ENCODE measurements around the gene USP17L18. TPM values are rescaled to one million over a fixed set of nuclear protein-coding genes. Genes with fewer than 3 reads are reported as not detected.
"Not testable (repeated sequence)": the region's sequence is repeated elsewhere in the genome, so short reads cannot be mapped to it uniquely, and the experiment has no call there.

The USP17L18 gene
- not detected for total RNA-seq

GRCh38 chr4:9247953-9248680, at the start of gene USP17L18:
Gene USP17L18 (plus strand): TSS chr4:9248630. CDS start chr4:9248630, 0 bp downstream.
- H3K36me3 Mint-ChIP-seq (ENCODE audit: low read depth); H3K9me3 Mint-ChIP-seq; H3K4me1 Mint-ChIP-seq (ENCODE audit: low read depth); H3K27me3 Mint-ChIP-seq (ENCODE audit: low read depth); H3K4me3 Mint-ChIP-seq; DNase-seq; intact Hi-C loops (cut with micrococcal nuclease); CTCF ChIA-PET; H3K27ac Mint-ChIP-seq: not testable (repeated sequence)

GRCh38 chr4:9210357-9210756, 38.1 kb upstream of the USP17L18 start, which contains the start of gene USP17L10:
Gene USP17L10 (plus strand): TSS chr4:9210657. CDS start chr4:9210657, 0 bp downstream.
- H3K36me3 Mint-ChIP-seq (ENCODE audit: low read depth); H3K4me1 Mint-ChIP-seq (ENCODE audit: low read depth); H3K27ac Mint-ChIP-seq; CTCF ChIA-PET; H3K27me3 Mint-ChIP-seq (ENCODE audit: low read depth); intact Hi-C loops (cut with micrococcal nuclease); H3K4me3 Mint-ChIP-seq; DNase-seq; H3K9me3 Mint-ChIP-seq: not testable (repeated sequence)

GRCh38 chr4:9214701-9215100, 33.7 kb upstream of the USP17L18 start:
- H3K9me3 Mint-ChIP-seq; intact Hi-C loops (cut with micrococcal nuclease); CTCF ChIA-PET; H3K36me3 Mint-ChIP-seq (ENCODE audit: low read depth); H3K27ac Mint-ChIP-seq; H3K4me3 Mint-ChIP-seq; H3K27me3 Mint-ChIP-seq (ENCODE audit: low read depth); H3K4me1 Mint-ChIP-seq (ENCODE audit: low read depth); DNase-seq: not testable (repeated sequence)

DNA sequence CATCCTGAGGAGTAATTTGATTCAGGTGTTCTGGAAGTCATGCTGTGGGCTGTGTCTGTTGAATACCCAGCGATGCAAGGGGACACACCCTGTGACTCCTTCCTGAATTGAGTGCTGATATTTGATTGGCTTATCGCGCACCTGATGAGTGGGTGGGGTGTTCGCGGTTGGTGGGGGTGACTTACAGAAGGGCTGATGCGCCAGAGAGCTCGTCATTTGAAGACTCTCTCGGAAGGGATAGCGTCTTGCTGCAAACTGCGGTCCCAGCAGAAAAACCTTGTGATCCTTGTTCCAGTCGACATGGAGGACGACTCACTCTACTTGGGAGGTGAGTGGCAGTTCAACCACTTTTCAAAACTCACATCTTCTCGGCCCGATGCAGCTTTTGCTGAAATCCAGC, 33.3 kb upstream of the USP17L18 start, which contains the start of gene USP17L11:
Gene USP17L11, plus strand, starts transcription at position 301 of the 400 bp plus-strand sequence. Its CDS starts 0 bp downstream, at position 301.
- DNase-seq; H3K4me3 Mint-ChIP-seq; H3K27ac Mint-ChIP-seq; H3K4me1 Mint-ChIP-seq (ENCODE audit: low read depth); H3K36me3 Mint-ChIP-seq (ENCODE audit: low read depth); intact Hi-C loops (cut with micrococcal nuclease); H3K9me3 Mint-ChIP-seq; H3K27me3 Mint-ChIP-seq (ENCODE audit: low read depth); CTCF ChIA-PET: not testable (repeated sequence)

- H3K27me3 Mint-ChIP-seq (ENCODE audit: low read depth); H3K27ac Mint-ChIP-seq; CTCF ChIA-PET; DNase-seq; intact Hi-C loops (cut with micrococcal nuclease); H3K36me3 Mint-ChIP-seq (ENCODE audit: low read depth); H3K9me3 Mint-ChIP-seq; H3K4me3 Mint-ChIP-seq; H3K4me1 Mint-ChIP-seq (ENCODE audit: low read depth): not testable (repeated sequence)
These were observed 28.6 kb upstream of the USP17L18 start, which contains the start of gene USP17L12 for GRCh38 chr4:9219852-9220251. Gene USP17L12 (plus strand): TSS chr4:9220152. CDS start chr4:9220152, 0 bp downstream.

DNA sequence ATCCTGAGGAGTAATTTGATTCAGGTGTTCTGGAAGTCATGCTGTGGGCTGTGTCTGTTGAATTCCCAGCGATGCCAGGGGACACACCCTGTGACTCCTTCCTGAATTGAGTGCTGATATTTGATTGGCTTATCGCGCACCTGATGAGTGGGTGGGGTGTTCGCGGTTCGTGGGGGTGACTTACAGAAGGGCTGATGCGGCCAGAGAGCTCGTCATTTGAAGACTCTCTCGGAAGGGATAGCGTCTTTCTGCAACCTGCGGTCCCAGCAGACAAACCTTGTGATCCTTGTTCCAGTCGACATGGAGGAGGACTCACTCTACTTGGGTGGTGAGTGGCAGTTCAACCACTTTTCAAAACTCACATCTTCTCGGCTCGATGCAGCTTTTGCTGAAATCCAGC, 23.8 kb upstream of the USP17L18 start, which contains the start of gene USP17L13:
Gene USP17L13, plus strand, starts transcription at position 301 of the 400 bp plus-strand sequence. Its CDS starts 0 bp downstream, at position 301.
- intact Hi-C loops (cut with micrococcal nuclease); H3K9me3 Mint-ChIP-seq; H3K27ac Mint-ChIP-seq; H3K4me3 Mint-ChIP-seq; CTCF ChIA-PET; H3K27me3 Mint-ChIP-seq (ENCODE audit: low read depth); DNase-seq; H3K4me1 Mint-ChIP-seq (ENCODE audit: low read depth); H3K36me3 Mint-ChIP-seq (ENCODE audit: low read depth): not testable (repeated sequence)

DNA sequence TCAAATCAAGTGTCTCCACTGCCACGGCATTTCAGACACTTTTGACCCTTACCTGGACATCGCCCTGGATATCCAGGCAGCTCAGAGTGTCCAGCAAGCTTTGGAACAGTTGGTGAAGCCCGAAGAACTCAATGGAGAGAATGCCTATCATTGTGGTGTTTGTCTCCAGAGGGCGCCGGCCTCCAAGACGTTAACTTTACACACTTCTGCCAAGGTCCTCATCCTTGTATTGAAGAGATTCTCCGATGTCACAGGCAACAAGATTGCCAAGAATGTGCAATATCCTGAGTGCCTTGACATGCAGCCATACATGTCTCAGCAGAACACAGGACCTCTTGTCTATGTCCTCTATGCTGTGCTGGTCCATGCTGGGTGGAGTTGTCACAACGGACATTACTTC, 18.2 kb upstream of the USP17L18 start:
- H3K36me3 Mint-ChIP-seq (ENCODE audit: low read depth); intact Hi-C loops (cut with micrococcal nuclease); H3K9me3 Mint-ChIP-seq; DNase-seq; H3K4me3 Mint-ChIP-seq; CTCF ChIA-PET; H3K4me1 Mint-ChIP-seq (ENCODE audit: low read depth); H3K27me3 Mint-ChIP-seq (ENCODE audit: low read depth); H3K27ac Mint-ChIP-seq: not testable (repeated sequence)

DNA sequence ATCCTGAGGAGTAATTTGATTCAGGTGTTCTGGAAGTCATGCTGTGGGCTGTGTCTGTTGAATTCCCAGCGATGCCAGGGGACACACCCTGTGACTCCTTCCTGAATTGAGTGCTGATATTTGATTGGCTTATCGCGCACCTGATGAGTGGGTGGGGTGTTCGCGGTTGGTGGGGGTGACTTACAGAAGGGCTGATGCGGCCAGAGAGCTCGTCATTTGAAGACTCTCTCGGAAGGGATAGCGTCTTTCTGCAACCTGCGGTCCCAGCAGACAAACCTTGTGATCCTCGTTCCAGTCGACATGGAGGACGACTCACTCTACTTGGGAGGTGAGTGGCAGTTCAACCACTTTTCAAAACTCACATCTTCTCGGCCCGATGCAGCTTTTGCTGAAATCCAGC, 14.3 kb upstream of the USP17L18 start, which contains the start of gene USP17L15:
Gene USP17L15, plus strand, starts transcription at position 301 of the 400 bp plus-strand sequence. Its CDS starts 0 bp downstream, at position 301.
- H3K27me3 Mint-ChIP-seq (ENCODE audit: low read depth); H3K27ac Mint-ChIP-seq; H3K4me1 Mint-ChIP-seq (ENCODE audit: low read depth); intact Hi-C loops (cut with micrococcal nuclease); CTCF ChIA-PET; H3K9me3 Mint-ChIP-seq; DNase-seq; H3K4me3 Mint-ChIP-seq; H3K36me3 Mint-ChIP-seq (ENCODE audit: low read depth): not testable (repeated sequence)

- CTCF ChIA-PET; H3K4me3 Mint-ChIP-seq; H3K9me3 Mint-ChIP-seq; intact Hi-C loops (cut with micrococcal nuclease); H3K27me3 Mint-ChIP-seq (ENCODE audit: low read depth); DNase-seq; H3K27ac Mint-ChIP-seq; H3K36me3 Mint-ChIP-seq (ENCODE audit: low read depth); H3K4me1 Mint-ChIP-seq (ENCODE audit: low read depth): not testable (repeated sequence)
These were observed 10.0 kb upstream of the USP17L18 start for GRCh38 chr4:9238461-9238860.

- not testable (repeated sequence) for H3K4me3 Mint-ChIP-seq, DNase-seq
These were observed 4.9 kb upstream of the USP17L18 start, which contains the start of gene USP17L17 for GRCh38 chr4:9243579-9243978. Gene USP17L17 (plus strand): TSS chr4:9243879. CDS start chr4:9243879, 0 bp downstream.

GRCh38 chr4:9253078-9253477, 4.6 kb downstream of the USP17L18 start, which contains the start of gene USP17L19:
Gene USP17L19 (plus strand): TSS chr4:9253378. CDS start chr4:9253378, 0 bp downstream.
- CTCF ChIA-PET; H3K27me3 Mint-ChIP-seq (ENCODE audit: low read depth); H3K27ac Mint-ChIP-seq; H3K9me3 Mint-ChIP-seq; H3K36me3 Mint-ChIP-seq (ENCODE audit: low read depth); DNase-seq; H3K4me3 Mint-ChIP-seq; H3K4me1 Mint-ChIP-seq (ENCODE audit: low read depth); intact Hi-C loops (cut with micrococcal nuclease): not testable (repeated sequence)

More at GRCh38 chr4:9243579-9243978, 4.9 kb upstream of the USP17L18 start, which contains the start of gene USP17L17:
- H3K36me3 Mint-ChIP-seq (ENCODE audit: low read depth); H3K4me1 Mint-ChIP-seq (ENCODE audit: low read depth); H3K27me3 Mint-ChIP-seq (ENCODE audit: low read depth); H3K9me3 Mint-ChIP-seq; intact Hi-C loops (cut with micrococcal nuclease); CTCF ChIA-PET; H3K27ac Mint-ChIP-seq: not testable (repeated sequence)

GRCh38 chr4:9257824-9258223, 9.4 kb downstream of the USP17L18 start, which contains the start of gene USP17L20:
Gene USP17L20 (plus strand): TSS chr4:9258124. CDS start chr4:9258124, 0 bp downstream.
- H3K36me3 Mint-ChIP-seq (ENCODE audit: low read depth); H3K4me3 Mint-ChIP-seq; H3K27ac Mint-ChIP-seq; H3K9me3 Mint-ChIP-seq; CTCF ChIA-PET; H3K4me1 Mint-ChIP-seq (ENCODE audit: low read depth); H3K27me3 Mint-ChIP-seq (ENCODE audit: low read depth); DNase-seq; intact Hi-C loops (cut with micrococcal nuclease): not testable (repeated sequence)

- DNase-seq; H3K36me3 Mint-ChIP-seq (ENCODE audit: low read depth); H3K9me3 Mint-ChIP-seq; H3K4me1 Mint-ChIP-seq (ENCODE audit: low read depth); CTCF ChIA-PET; H3K27ac Mint-ChIP-seq; H3K4me3 Mint-ChIP-seq; intact Hi-C loops (cut with micrococcal nuclease); H3K27me3 Mint-ChIP-seq (ENCODE audit: low read depth): not testable (repeated sequence)
These were observed 14.1 kb downstream of the USP17L18 start, which contains the start of gene USP17L21 for GRCh38 chr4:9262572-9262971. Gene USP17L21 (plus strand): TSS chr4:9262872. CDS start chr4:9262872, 0 bp downstream.
